AML-193 (cell line): ENCODE measurements around the gene DAO.
A peak's percentile ranks its signal among the peaks of the same experiment; 100 is the strongest.

Source experiments
- DNase-seq, 2 experiments: peaks; one replicate each; lab custom pipeline; 2025; lab: John Stamatoyannopoulos, UW

Gene DAO

DNA sequence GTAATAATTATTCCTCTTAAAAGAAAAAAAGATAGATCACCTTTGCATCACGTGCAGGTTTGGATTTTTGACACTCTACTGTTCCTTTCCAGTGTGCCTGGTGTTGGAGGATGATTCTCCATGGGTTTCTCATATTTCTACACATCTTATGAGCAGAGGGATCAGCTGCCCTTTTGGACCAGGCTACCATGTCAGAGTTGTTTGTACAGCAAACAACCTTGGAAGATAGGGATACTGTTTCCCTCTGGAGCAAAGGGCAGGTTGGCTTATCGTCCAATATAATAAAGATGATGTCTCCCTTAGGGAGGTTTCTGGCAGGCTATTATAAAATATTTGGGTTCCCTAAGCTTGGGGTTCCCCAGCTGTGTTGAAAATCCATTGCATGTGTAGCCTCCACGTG, 42.1 kb downstream of the DAO start:
- no peak for DNase-seq

DNA sequence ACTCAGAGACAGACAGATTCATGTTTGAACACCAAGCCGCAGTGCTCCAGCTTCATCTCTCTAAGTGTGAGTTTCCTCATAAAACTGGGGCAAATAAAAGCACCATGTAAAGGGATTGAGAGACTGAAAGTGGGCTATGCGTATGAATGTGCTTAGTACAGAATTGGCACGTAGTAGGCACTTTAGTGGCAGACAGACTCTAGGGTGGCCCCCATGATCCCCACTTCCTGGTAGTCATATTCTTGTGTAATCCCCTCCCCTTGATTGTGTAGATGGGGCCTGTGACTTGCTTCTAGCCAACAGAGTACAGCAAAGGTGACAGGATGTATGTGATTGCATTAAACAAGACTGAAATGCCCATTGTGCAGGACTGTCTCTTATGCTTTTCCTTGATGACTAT, 43.0 kb downstream of the DAO start:
- no peak for DNase-seq

DNA sequence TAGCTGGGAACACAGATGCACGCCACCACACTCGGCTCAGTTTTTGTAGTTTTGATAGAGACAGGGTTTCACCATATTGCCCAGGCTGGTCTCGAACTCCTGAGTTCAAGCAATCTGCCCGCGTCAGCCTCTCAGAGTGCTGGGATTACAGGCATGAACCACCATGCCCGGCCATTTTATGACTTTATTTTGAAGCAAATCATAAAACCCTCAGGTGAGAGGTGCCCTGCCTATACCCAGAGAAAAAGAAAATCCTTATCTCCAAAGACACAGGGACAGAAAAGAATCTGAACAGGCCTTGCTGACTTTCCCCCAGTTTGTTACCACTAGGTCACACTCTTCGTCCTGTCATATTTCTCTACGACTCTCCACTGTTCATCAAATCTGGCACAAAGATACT, 48.8 kb downstream of the DAO start:
- no peak for DNase-seq

- no peak for DNase-seq
Measured at GRCh38 chr12:108930155-108930554, 50.3 kb downstream of the DAO start.

DNA sequence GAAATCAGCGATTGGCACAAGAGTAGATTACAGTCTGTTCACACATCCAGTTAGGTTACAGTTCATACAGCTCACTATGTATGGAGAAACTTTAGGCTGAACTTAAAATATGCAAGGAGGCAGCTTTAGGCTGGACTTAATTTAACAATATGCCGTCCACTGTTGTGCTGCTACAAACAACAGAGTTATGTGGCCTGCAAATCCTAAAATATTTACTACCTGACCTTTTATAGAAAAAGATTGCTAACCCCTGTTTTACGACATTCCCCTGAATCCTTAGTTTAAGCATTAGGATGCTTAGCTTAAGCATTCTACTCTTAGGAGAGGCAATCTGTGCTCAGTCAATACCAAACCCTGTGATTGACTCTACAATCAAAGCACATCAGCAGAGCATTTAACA, 50.9 kb downstream of the DAO start:
- DNase-seq = no peak

GRCh38 chr12:108933949-108934348, 54.1 kb downstream of the DAO start:
- DNase-seq = no peak

DNA sequence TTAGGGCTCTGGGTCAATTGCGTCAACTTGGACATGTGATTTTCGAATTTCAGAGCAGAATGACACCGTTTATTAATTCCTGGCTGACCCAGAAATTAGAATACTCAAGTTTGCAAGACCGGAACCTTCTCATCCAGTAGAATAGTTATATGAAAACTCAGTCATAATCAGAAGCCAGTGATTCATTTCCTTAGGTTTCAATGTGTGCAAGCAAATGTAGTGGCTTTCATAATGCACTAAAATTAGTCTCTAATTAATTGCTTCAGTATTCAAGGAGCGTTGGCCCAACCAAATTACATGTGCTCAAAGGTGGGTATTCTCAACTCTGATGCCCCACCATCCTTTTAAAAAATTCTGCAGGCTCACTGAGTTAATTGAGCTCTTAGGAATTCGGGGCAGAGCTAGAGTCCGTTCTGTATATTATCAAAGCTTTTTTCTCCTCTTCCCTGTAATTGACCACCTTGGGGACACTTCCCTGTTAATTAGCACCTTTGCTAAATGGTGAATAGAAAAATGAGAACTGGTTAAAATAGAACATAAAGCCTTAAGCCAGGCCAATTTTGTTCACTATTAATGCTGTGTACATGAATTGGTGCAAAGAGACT, 55.4 kb downstream of the DAO start:
- DNase-seq = no peak

- no peak for DNase-seq
Measured at GRCh38 chr12:108938247-108938924, 58.5 kb downstream of the DAO start.

- DNase-seq = no peak
Measured at GRCh38 chr12:108939594-108939993, 59.7 kb downstream of the DAO start.

- no peak for DNase-seq
Measured at GRCh38 chr12:108940138-108940537, 60.2 kb downstream of the DAO start.

- no peak for DNase-seq
Measured at GRCh38 chr12:108947097-108947496, 67.2 kb downstream of the DAO start.

- DNase-seq = peak in 1 of 2 experiments; percentile 0
Measured at GRCh38 chr12:108948367-108948766, 68.5 kb downstream of the DAO start.

DNA sequence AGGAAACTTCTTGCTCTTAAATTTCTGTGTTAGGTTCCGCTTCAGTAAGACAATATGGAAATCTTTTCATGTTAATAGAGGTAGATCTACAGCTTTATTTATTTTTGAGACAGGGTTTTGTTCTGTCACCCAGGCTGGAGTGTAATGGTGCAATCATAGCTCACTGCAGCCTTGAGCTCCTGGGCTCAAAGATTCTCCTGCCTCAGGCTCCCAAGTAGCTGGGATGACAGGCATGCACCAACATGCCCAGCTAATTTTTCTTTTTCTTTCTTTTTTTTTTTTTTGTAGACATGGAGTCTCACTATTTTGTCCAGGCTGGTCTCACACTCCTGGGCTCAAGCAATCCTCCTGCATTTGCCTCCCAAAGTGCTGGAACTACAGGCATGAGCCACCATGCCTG, 70.1 kb downstream of the DAO start:
- DNase-seq = no peak
